Astrocyte (in vitro differentiated cells and primary cell): ENCODE measurements around the gene LRRK1. TPM values are rescaled to one million over a fixed set of nuclear protein-coding genes. Genes with fewer than 3 reads are reported as not detected.

ENCODE experiments used
- DNase-seq: peaks from one replicate; pipeline ENCODE4 v3.0.0-alpha.2; 2010; ENCODE audit warnings: low read depth
- FAIRE-seq: peaks from 2 replicates; lab custom pipeline; 2011; peaks lifted over from hg19 to GRCh38; lab: Jason Lieb, UNC
- H2AFZ ChIP-seq: 2 replicates; pipeline ENCODE4 v1.6.0; 2012; ENCODE audit warnings: low read depth, low read length, inconsistent platforms
- H3K27ac ChIP-seq: 2 replicates; pipeline ENCODE4 v1.5.1; 2011; ENCODE audit warnings: low read depth, low read length, inconsistent platforms
- H3K27me3 ChIP-seq: 2 replicates; pipeline ENCODE4 v1.6.0; 2011; ENCODE audit warnings: low read length, inconsistent platforms; ENCODE audit not compliant: insufficient read depth
- H3K36me3 ChIP-seq: 2 replicates; pipeline ENCODE4 v1.5.1; 2011; ENCODE audit warnings: low read length, inconsistent platforms; ENCODE audit not compliant: insufficient read depth
- H3K4me1 ChIP-seq: 2 replicates; pipeline ENCODE4 v1.5.1; 2011; ENCODE audit warnings: low read length, inconsistent platforms; ENCODE audit not compliant: insufficient read depth
- H3K4me2 ChIP-seq: 2 replicates; pipeline ENCODE4 v1.6.0; 2012; ENCODE audit warnings: low read length, inconsistent platforms
- H3K4me3 ChIP-seq: 2 replicates; pipeline ENCODE4 v1.5.1; 2011; ENCODE audit warnings: low read depth, mild to moderate bottlenecking, low read length, inconsistent platforms; ENCODE audit not compliant: insufficient read depth
- H3K79me2 ChIP-seq: 2 replicates; pipeline ENCODE4 v1.6.0; 2012; ENCODE audit warnings: mild to moderate bottlenecking, low read length, inconsistent platforms; ENCODE audit not compliant: insufficient read depth
- H3K9ac ChIP-seq: 2 replicates; pipeline ENCODE4 v1.6.0; 2012; ENCODE audit warnings: mild to moderate bottlenecking, low read length, inconsistent platforms
- H3K9me3 ChIP-seq: 2 replicates; pipeline ENCODE4 v1.5.1; 2012; ENCODE audit warnings: low read depth, mild to moderate bottlenecking, low read length, inconsistent platforms; ENCODE audit not compliant: insufficient read depth
- H4K20me1 ChIP-seq: 2 replicates; pipeline ENCODE4 v1.6.0; 2012; ENCODE audit warnings: low read length, inconsistent platforms; ENCODE audit not compliant: insufficient read depth
- H3K27ac Mint-ChIP-seq: one replicate; pipeline ENCODE4 v1.8.0; 2021; ENCODE audit warnings: mild to moderate bottlenecking, mixed read lengths; ENCODE audit not compliant: unreplicated experiment
- H3K27me3 Mint-ChIP-seq: one replicate; pipeline ENCODE4 v1.8.0; 2021; ENCODE audit warnings: low read depth, mixed read lengths; ENCODE audit not compliant: unreplicated experiment
- H3K36me3 Mint-ChIP-seq: one replicate; pipeline ENCODE4 v1.8.0; 2021; ENCODE audit warnings: low read depth, mixed read lengths; ENCODE audit not compliant: unreplicated experiment
- H3K4me1 Mint-ChIP-seq: one replicate; pipeline ENCODE4 v1.8.0; 2021; ENCODE audit warnings: low read depth, mixed read lengths; ENCODE audit not compliant: unreplicated experiment
- H3K4me3 Mint-ChIP-seq: one replicate; pipeline ENCODE4 v1.8.0; 2021; ENCODE audit warnings: mild to moderate bottlenecking, moderate library complexity, mixed read lengths; ENCODE audit not compliant: unreplicated experiment
- H3K9me3 Mint-ChIP-seq: one replicate; pipeline ENCODE4 v1.8.0; 2021; ENCODE audit warnings: mild to moderate bottlenecking, mixed read lengths; ENCODE audit not compliant: unreplicated experiment
- EZH2 ChIP-seq: IDR thresholded peaks from 2 replicates; pipeline ENCODE4 v1.6.1; 2012; ENCODE audit warnings: mild to moderate bottlenecking, low read length, inconsistent platforms; ENCODE audit not compliant: insufficient read depth
- total RNA-seq: library from RNA; stranded (reverse); gene quantifications from 2 replicates; pipeline ENCODE4 v1.2.1, GENCODE V29; 2021
- TF ChIP-seq, protein P1 (sequence below): IDR thresholded peaks from 2 replicates; pipeline ENCODE4 v1.5.1; 2011; ENCODE audit warnings: low read depth, mild to moderate bottlenecking, inconsistent platforms, low read length, moderate library complexity; ENCODE audit not compliant: insufficient read depth

The LRRK1 gene
- total RNA-seq, 1 donor from 2014 or later = 0.41 TPM

DNA sequence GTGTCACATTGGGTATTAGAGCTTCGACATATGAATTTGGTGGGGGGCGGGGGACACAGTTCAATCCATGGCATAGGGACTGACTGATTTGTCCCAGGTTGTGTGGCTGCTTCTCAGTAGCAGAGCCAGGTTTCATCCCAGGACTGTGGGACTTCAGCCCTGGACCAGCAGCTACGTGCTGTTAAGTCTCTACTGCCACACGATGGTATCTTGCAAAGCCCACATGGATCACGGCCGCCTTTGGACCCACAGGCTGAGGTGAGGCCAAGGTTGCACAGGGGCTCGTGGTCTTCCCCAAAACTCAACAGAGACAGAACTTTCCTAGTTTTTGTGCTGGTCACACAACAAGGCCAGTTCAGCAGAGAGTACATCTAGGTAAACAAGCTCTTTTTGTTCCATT is 97.4 kb downstream of the LRRK1 start:
- Histone ChIP-seq H4K20me1 (no peaks in the 10 kb centered on the region), H3K27me3 (no peaks in the 10 kb centered on the region), H3K9me3 (no peaks in the 10 kb centered on the region), H3K4me3 (no peak overlapping the region), H3K36me3 (peaks cover 2% of the 10 kb centered on the region), H3K27ac (no peak overlapping the region), H2AFZ (no peak overlapping the region), H3K4me2 (no peak overlapping the region), H3K4me1 (no peaks in the 10 kb centered on the region), H3K9ac (no peak overlapping the region), H3K79me2 (no peaks in the 10 kb centered on the region)
- Mint-ChIP-seq H3K27ac (no peak overlapping the region), H3K4me3 (no peak overlapping the region), H3K4me1 (peaks cover 1% of the 10 kb centered on the region), H3K27me3 (peaks cover 18% of the 10 kb centered on the region), H3K36me3 (peaks cover 1% of the 10 kb centered on the region), H3K9me3 (no peaks in the 10 kb centered on the region)
- TF ChIP-seq, protein P1, sequence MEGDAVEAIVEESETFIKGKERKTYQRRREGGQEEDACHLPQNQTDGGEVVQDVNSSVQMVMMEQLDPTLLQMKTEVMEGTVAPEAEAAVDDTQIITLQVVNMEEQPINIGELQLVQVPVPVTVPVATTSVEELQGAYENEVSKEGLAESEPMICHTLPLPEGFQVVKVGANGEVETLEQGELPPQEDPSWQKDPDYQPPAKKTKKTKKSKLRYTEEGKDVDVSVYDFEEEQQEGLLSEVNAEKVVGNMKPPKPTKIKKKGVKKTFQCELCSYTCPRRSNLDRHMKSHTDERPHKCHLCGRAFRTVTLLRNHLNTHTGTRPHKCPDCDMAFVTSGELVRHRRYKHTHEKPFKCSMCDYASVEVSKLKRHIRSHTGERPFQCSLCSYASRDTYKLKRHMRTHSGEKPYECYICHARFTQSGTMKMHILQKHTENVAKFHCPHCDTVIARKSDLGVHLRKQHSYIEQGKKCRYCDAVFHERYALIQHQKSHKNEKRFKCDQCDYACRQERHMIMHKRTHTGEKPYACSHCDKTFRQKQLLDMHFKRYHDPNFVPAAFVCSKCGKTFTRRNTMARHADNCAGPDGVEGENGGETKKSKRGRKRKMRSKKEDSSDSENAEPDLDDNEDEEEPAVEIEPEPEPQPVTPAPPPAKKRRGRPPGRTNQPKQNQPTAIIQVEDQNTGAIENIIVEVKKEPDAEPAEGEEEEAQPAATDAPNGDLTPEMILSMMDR = no peak
- DNase-seq (no peak), FAIRE-seq (no peak)

DNA sequence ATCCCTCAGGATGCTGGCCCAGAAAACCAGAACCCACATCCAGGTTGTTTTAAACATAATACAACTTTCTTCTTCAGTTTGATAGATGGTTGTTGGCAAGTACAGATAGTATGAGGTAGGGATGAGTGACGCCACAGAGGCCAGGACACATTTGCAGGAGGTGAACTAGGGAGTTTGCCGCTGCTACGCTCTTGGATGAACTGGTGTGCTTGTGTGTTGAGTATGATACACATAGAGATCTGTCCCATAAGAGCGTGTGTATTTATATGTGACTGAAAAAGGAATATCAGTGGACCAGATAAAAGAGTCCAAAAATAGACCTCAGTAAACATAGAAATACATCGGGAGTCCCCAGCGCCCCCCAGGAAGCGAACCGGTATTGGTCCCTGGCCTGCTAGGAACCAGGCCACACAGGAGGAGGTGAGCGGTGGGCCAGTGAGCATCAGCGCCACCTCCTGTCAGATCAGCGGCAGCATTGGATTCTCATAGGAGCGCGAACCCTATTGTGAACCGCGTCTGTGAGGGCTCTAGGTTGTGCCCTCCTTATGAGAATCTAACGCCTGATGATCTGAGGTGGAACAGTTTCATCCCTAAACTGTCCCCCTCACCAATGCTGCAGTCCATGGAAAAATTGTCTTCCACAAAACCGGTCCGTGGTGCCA is 98.1 kb downstream of the LRRK1 start:
- no peaks in the 10 kb centered on the region for H3K79me2 ChIP-seq
- TF ChIP-seq, protein P1 = no peak
- no peak for TF ChIP-seq EZH2
- no peak overlapping the region for H3K9ac ChIP-seq
- H3K36me3 ChIP-seq = peaks cover 2% of the 10 kb centered on the region
- no peak overlapping the region for H3K4me2 ChIP-seq
- no peaks in the 10 kb centered on the region for H3K9me3 ChIP-seq
- no peaks in the 10 kb centered on the region for H3K27me3 ChIP-seq
- no peaks in the 10 kb centered on the region for H3K4me1 ChIP-seq
- H3K4me3 ChIP-seq = no peak overlapping the region
- DNase-seq (no peak), FAIRE-seq (no peak)
- H3K36me3 Mint-ChIP-seq = peaks cover 1% of the 10 kb centered on the region
- no peaks in the 10 kb centered on the region for H4K20me1 ChIP-seq
- H3K27ac Mint-ChIP-seq = no peak overlapping the region
- H3K27ac ChIP-seq = no peak overlapping the region
- H3K4me1 Mint-ChIP-seq = no peaks in the 10 kb centered on the region
- H3K4me3 Mint-ChIP-seq = no peak overlapping the region
- H3K27me3 Mint-ChIP-seq = peaks cover 19% of the 10 kb centered on the region
- H2AFZ ChIP-seq = no peak overlapping the region
- H3K9me3 Mint-ChIP-seq = no peaks in the 10 kb centered on the region

DNA sequence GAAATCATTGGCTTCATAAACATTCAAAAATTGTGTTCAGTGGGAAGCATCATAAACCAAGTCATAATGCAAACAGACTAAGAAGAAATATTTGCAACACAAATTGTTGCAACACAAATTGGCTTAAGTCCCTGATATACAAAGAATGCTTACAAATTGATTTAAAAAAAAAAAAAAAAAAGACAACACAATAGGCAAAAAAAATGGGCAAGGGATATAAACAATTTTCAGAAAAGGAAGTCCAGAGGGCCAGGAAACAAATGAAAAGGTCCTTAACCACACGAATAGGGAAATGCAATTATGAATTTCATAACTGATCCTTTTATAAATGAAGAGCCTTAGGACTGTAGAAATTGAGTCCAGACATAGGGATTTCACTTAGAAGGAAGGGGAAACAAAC is 98.9 kb downstream of the LRRK1 start:
- Mint-ChIP-seq H3K4me3 (no peak overlapping the region), H3K27me3 (peaks cover 27% of the 10 kb centered on the region), H3K4me1 (no peaks in the 10 kb centered on the region), H3K27ac (no peak overlapping the region), H3K36me3 (peaks cover 1% of the 10 kb centered on the region), H3K9me3 (no peaks in the 10 kb centered on the region)
- H3K27ac ChIP-seq = no peak overlapping the region
- no peak overlapping the region for H2AFZ ChIP-seq
- no peaks in the 10 kb centered on the region for H3K4me1 ChIP-seq
- no peak for TF ChIP-seq EZH2
- no peak for FAIRE-seq
- no peak overlapping the region for H3K4me2 ChIP-seq
- H4K20me1 ChIP-seq = no peaks in the 10 kb centered on the region
- DNase-seq = no peak
- no peaks in the 10 kb centered on the region for H3K79me2 ChIP-seq
- no peaks in the 10 kb centered on the region for H3K27me3 ChIP-seq
- no peak overlapping the region for H3K9ac ChIP-seq
- no peaks in the 10 kb centered on the region for H3K9me3 ChIP-seq
- H3K36me3 ChIP-seq = peaks cover 2% of the 10 kb centered on the region
- no peak overlapping the region for H3K4me3 ChIP-seq
